ENCODE measurements around the gene AHI1.

The AHI1 gene

DNA sequence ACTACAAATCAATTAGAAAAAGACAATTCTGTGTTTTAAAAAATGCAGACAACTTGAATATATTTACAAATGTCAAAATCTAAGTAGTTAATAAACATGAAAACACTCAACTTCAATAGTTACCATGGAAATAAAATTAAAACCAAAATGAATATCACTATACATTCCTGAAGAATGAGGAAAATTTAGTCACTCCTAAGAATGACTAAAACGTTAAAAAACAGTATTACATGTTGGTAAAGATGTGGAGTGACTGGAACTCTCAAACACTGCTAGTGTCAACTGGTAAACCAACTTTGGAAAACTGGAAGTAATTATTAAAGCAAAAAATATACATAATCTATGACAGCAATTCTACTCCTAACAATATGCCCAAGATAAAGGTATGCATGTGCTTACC, 36.3 kb downstream of the AHI1 start:
- no peak for DNase-seq (ENCODE audit: low read depth, low spot score)

DNA sequence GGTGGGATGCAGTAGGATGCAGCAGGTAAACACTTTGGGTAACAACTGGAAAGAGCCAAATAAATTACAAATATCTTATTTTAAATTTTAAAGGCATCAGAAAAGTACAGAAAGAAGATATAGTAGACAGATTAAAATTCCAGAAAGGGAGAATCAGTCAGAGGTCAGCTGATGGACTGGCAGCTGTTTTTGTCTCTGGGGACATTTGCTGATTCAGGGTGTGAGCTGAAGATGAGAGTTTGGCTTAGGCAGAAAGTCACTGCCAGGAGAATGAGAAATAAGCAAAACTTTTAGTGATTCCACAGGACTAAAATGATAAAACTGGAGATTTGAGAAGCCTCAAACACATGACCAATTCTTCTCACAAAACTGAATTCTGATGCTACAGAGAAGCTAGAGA, 39.5 kb downstream of the AHI1 start:
- no peak for DNase-seq (ENCODE audit: low read depth, low spot score)

DNA sequence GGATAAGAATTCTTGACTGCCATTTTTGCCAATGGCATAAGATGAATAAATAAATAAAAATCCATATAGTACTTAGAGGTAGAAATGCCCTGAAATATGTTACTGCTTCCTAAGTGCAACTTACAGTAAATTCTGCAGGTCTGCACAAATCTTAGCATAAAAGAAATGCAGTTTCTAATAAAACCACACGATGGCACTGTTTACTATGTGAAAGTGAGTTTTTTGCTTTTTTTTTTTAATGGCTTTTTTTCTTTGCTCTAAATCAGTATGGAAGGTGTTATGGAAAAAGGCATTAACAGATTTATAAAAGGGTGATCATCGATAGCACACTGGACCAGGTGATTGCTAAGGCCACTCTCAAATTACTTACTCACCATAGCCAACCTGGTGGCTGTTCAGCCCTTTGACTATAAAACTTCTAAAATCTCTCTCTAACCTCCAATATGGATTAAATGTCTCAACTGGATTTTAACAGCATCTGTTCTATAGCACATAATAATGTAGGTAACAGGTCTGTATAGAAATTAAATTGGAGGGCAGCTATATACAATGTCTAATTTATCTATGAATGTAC, 45.8 kb downstream of the AHI1 start:
- no peak for DNase-seq (ENCODE audit: low read depth, low spot score)

- no peak for DNase-seq (ENCODE audit: low read depth, low spot score)
Observed at GRCh38 chr6:135449246-135449645, 48.3 kb downstream of the AHI1 start.

DNA sequence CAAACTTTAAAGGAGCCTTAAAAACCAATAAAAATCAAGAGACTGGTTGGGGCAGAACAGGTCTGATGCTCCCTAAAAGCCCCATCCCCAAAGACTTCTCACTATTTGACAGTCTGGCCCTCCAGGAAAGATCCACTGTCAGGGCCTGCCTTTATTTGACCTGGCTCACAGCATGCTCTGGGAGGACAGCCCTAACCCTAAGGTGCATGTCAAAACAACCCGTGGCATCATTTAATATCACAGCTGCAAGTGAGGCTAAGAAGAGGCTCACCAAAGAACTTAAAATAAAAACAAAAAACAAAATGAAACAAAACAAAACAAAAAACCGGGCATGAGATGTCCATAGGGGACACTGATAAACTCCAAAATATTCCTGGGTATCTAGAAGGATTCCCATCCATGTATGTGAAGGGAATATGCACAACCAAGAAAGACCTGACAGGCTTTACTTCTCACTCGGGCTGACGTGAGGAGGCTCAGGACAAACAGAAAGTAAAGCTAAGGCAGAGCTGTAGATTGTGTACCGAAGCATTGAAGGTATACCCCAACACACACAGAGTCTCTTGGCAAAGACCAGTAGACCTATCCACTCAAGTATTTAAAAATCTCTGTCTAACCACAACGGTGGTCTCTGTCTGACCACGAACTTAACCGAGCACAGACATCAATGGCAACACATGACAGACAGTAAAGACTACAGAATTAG, 57.3 kb downstream of the AHI1 start:
- no peak for DNase-seq (ENCODE audit: low read depth, low spot score)

- DNase-seq (ENCODE audit: low read depth, low spot score), result no peak
Observed at GRCh38 chr6:135439549-135439948, 58.0 kb downstream of the AHI1 start.

DNA sequence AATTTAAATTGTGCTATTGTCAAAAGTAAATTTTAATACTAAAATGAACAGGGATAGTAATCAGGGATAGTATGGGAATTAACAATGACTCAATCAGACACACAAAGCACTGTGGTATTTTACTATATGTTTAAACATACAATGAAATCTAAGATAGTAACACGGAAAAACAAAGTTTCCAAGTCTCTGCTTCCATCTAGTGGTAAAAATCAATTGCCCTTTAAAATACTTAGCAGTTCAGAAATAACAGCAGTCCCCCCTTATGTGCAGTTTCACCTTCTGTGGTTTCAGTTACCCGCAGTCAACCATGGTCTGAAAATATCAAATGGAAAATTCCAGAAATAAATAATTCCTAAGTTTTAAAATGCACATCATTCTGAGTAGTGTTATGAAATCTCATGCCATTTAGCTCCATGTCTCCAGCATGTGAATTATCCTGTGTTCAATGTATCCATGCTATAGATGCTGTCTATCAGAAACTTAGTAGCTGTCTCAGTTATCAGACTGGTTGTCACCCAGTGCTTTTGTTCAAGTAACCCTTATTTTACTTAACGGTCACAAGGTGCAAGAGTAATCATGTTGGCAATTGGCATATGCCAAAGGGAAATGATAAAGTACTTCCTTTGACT, 58.5 kb downstream of the AHI1 start:
- DNase-seq (ENCODE audit: low read depth, low spot score), result no peak

DNA sequence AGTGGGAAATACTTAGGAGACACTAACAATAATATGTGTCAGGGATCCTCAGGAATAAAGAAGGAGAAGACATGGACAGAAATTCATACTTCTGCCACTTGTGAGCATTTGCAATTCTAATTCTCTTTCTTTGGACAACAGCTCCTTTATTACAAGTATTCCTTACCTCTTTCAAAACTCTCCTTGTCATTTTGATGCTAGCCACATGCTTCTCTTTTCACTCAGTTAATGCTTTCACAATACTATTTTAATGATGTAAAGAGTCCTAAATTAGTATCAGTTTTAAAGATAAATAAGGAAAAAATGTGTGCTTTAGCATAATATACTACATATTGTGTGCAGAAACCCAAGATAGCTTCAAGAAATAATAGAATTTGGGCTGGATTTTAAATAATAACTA, 62.5 kb downstream of the AHI1 start:
- no peak for DNase-seq (ENCODE audit: low read depth, low spot score)

DNA sequence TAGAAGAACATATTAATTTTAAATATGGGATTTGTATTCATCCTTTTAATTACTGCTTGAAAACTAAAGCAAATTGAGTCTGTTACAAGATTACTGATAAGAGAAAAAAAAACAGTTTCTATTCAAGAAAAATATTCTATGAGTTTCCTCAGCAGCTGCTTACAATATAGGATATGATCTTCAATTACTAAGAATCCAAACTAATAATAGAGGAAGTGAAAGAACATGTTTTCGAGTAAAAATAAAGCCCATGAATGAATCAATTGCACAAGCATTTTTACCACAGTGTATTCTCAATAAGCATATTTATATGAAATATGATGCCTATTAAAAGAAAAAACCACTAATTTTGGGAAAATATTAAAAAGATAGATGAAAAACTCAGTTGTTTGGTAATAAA, 63.4 kb downstream of the AHI1 start:
- no peak for DNase-seq (ENCODE audit: low read depth, low spot score)

DNA sequence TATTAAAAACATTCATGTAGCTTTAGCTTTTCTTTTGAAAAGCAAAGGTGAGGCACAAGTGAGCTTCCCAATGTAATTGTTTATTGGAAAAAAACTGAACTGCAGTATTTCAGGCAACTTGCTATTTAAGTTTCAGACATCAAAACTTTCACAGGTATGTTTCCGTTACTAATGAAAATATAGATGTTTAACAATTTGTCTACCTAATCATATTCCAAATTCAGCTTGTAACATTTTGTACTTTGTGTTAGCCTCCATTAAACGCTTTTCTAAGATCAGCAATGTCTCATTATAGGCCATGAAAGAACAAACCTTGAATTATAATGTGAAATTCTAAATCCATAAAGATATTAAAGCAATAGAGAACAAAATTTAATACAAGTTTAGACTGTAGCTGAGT, 69.5 kb downstream of the AHI1 start:
- DNase-seq (ENCODE audit: low read depth, low spot score), result no peak

GRCh38 chr6:135426833-135427232, 70.7 kb downstream of the AHI1 start:
- no peak for DNase-seq (ENCODE audit: low read depth, low spot score)

GRCh38 chr6:135424385-135424784, 73.2 kb downstream of the AHI1 start:
- no peak for DNase-seq (ENCODE audit: low read depth, low spot score)

DNA sequence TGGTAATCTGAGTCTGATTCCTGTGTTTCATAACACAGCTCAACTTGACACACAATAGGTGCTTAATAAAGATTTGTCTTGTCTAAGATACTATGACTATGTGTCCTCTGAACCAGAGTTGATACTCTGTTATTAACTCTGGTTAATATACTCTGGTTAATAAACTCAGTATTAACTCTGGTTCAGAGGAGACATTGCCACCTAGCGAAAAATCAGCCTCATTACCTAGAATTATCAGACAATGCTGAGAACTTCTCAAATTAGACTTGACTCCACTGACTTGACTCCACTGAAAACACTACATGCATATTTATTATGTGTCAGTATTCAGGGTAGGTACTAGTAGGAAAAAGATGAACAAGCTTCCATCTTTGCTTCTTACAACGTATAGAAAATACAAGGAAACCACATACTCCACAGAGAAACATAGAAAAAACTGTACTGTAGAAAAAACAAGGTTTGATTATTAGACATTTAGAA, 73.9 kb downstream of the AHI1 start:
- DNase-seq (ENCODE audit: low read depth, low spot score), result no peak

GRCh38 chr6:135419162-135419561, 78.4 kb downstream of the AHI1 start:
- no peak for DNase-seq (ENCODE audit: low read depth, low spot score)

- no peak for DNase-seq (ENCODE audit: low read depth, low spot score)
Observed at GRCh38 chr6:135418040-135418760, 79.3 kb downstream of the AHI1 start.

- no peak for DNase-seq (ENCODE audit: low read depth, low spot score)
Observed at GRCh38 chr6:135412761-135413160, 84.8 kb downstream of the AHI1 start.

DNA sequence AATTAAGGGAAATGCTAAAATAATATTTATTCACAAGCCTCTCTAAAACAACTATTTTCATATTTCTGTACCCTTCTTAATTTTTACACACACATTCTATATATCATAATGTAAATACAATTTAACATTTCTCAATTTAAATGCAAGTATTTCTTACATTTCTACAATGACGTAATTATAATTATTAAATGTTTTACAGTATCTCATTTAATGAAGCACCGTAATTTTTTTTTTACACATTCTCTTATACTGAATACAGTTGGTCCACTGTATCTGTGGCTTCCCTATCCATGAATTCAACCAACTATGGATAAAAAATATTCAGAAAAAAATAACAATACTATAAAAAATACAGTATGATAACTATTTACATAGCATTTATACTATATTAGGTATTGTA, 85.7 kb downstream of the AHI1 start:
- no peak for DNase-seq (ENCODE audit: low read depth, low spot score)

GRCh38 chr6:135411339-135411738, 86.2 kb downstream of the AHI1 start:
- DNase-seq (ENCODE audit: low read depth, low spot score), result no peak

- no peak for DNase-seq (ENCODE audit: low read depth, low spot score)
Observed at GRCh38 chr6:135410856-135411255, 86.7 kb downstream of the AHI1 start.

DNA sequence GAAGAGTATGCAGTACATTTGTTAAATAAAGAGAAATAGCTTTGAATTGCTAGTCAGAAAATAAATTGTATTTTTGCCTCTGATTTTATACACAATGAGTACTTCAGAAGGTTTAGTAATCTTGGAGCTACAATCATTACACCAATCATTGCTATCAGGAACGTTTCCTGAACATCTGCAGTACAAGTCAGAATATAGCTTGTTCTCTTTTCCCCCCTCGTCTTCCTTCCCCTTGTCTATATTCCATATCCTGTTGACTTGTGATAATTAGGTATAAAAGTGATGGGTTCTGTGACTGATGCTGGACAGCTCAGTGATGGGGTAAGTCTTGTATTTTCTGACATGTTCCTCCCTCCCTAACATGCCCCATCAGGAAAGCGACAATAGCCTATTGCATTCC, 94.0 kb downstream of the AHI1 start:
- DNase-seq (ENCODE audit: low read depth, low spot score), result no peak

DNA sequence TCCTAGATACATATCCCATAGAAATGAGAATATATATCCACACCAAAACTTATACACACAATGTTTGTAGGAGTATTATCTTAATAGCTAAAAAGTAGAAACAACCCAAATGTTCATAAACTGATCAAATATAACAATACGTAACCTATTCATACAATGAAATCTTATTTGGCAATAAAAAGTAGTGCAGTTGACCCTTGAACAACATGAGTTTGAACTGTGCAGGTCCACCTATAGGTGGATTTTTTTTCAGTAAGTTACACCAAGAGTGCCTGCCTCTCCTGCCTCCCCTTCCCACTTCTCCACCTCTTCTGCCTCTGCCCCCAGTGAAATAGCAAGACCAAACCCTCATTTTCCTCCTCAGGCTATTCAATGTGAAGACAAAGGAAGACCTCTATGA, 95.2 kb downstream of the AHI1 start:
- no peak for DNase-seq (ENCODE audit: low read depth, low spot score)

DNA sequence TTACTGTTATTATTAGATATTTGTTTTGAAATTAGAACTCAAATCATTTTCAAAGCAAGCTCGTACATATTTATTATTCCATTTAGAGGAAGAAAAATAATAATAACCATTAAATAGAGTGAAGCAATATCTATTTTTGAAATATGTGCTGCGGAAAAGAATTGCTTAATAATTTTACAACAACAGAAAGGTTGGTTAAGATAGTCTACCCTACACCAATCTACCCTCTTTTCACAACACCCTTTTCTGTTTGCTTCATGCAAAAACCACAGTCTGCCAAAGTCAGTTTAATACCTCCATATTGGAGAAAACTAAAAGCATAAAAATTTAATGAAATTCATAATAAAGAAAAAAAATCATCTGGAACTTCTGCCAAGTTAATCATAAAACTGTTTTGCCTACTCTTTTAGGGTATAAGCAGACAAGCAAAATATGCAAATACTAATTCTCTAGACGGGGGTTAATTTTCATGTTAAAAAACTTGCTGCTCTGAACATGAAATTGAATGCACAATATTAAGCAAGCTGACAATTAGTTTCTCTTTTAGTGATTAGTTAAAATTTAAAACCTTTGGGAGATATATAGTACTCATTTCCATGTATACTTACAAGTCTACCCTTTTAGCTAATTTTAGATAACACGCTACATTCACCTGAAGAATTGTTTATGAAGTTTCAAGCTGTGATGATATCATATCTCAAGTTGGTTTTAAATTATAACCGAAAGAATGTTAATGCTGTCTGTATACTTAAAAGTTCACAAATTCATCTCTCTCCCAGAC, 100.2 kb downstream of the AHI1 start:
- DNase-seq (ENCODE audit: low read depth, low spot score), result no peak
